ENCODE data around the gene IL1R2. TPM values are rescaled to one million over a fixed set of nuclear protein-coding genes. Genes with fewer than 3 reads are reported as not detected.
A peak's percentile ranks its signal among the peaks of the same experiment; 100 is the strongest.

The IL1R2 gene
- total and polyA plus RNA-seq, 2 of the 13 experiments (the other 11 are each of a cell fraction or from before 2014, with no cell fraction given): 3.6 to 7.3 TPM

- TF ChIP-seq, protein P1, sequence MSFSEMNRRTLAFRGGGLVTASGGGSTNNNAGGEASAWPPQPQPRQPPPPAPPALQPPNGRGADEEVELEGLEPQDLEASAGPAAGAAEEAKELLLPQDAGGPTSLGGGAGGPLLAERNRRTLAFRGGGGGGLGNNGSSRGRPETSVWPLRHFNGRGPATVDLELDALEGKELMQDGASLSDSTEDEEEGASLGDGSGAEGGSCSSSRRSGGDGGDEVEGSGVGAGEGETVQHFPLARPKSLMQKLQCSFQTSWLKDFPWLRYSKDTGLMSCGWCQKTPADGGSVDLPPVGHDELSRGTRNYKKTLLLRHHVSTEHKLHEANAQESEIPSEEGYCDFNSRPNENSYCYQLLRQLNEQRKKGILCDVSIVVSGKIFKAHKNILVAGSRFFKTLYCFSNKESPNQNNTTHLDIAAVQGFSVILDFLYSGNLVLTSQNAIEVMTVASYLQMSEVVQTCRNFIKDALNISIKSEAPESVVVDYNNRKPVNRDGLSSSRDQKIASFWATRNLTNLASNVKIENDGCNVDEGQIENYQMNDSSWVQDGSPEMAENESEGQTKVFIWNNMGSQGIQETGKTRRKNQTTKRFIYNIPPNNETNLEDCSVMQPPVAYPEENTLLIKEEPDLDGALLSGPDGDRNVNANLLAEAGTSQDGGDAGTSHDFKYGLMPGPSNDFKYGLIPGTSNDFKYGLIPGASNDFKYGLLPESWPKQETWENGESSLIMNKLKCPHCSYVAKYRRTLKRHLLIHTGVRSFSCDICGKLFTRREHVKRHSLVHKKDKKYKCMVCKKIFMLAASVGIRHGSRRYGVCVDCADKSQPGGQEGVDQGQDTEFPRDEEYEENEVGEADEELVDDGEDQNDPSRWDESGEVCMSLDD (CRISPR knock-in tag; IDR thresholded peaks at IDR 0.05; ENCODE audit: borderline replicate concordance): no peak
- TF ChIP-seq GATAD2A (CRISPR knock-in tag; IDR thresholded peaks at IDR 0.05): peak; percentile 99
- no peak; the same call in 1 of the 2 replicates for TF ChIP-seq JDP2 (CRISPR knock-in tag; IDR thresholded peaks at IDR 0.05; ENCODE audit: borderline replicate concordance)
- TF ChIP-seq AKAP8 (CRISPR knock-in tag; IDR thresholded peaks at IDR 0.05): no peak
- peak; percentile 95 for TF ChIP-seq ZNF264 (CRISPR knock-in tag; IDR thresholded peaks at IDR 0.05)
- peak; percentile 84; the same call in 1 of the 2 replicates for TF ChIP-seq NAIF1 (CRISPR knock-in tag; IDR thresholded peaks at IDR 0.05; ENCODE audit: borderline replicate concordance)
- TF ChIP-seq ZNF652 (CRISPR knock-in tag; IDR thresholded peaks at IDR 0.05; ENCODE audit: borderline replicate concordance, low read depth): peak; percentile 80; the same call in 1 of the 2 replicates
- 0 out of 2 replicates have a peak, but pooled peaks have one; percentile 25 for TF ChIP-seq ZNF766 (CRISPR knock-in tag; IDR thresholded peaks at IDR 0.05; ENCODE audit: borderline replicate concordance)
- TF ChIP-seq, protein P2, sequence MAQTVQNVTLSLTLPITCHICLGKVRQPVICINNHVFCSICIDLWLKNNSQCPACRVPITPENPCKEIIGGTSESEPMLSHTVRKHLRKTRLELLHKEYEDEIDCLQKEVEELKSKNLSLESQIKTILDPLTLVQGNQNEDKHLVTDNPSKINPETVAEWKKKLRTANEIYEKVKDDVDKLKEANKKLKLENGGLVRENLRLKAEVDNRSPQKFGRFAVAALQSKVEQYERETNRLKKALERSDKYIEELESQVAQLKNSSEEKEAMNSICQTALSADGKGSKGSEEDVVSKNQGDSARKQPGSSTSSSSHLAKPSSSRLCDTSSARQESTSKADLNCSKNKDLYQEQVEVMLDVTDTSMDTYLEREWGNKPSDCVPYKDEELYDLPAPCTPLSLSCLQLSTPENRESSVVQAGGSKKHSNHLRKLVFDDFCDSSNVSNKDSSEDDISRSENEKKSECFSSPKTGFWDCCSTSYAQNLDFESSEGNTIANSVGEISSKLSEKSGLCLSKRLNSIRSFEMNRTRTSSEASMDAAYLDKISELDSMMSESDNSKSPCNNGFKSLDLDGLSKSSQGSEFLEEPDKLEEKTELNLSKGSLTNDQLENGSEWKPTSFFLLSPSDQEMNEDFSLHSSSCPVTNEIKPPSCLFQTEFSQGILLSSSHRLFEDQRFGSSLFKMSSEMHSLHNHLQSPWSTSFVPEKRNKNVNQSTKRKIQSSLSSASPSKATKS (CRISPR knock-in tag; IDR thresholded peaks at IDR 0.05): peak; percentile 86; the same call in 1 of the 2 replicates
- TF ChIP-seq GPBP1L1 (CRISPR knock-in tag; IDR thresholded peaks at IDR 0.05): no peak
- TF ChIP-seq, protein P3, sequence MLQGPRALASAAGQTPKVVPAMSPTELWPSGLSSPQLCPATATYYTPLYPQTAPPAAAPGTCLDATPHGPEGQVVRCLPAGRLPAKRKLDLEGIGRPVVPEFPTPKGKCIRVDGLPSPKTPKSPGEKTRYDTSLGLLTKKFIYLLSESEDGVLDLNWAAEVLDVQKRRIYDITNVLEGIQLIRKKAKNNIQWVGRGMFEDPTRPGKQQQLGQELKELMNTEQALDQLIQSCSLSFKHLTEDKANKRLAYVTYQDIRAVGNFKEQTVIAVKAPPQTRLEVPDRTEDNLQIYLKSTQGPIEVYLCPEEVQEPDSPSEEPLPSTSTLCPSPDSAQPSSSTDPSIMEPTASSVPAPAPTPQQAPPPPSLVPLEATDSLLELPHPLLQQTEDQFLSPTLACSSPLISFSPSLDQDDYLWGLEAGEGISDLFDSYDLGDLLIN (CRISPR knock-in tag; IDR thresholded peaks at IDR 0.05; ENCODE audit: borderline replicate concordance): no peak
- TF ChIP-seq THAP11 (CRISPR knock-in tag; IDR thresholded peaks at IDR 0.05): peak; percentile 73
- TF ChIP-seq SUZ12 (IDR thresholded peaks at IDR 0.05; ENCODE audit: low read depth, low read length): no peak
- peak; percentile 72; the same call in 1 of the 2 replicates for TF ChIP-seq BRF2 (CRISPR knock-in tag; IDR thresholded peaks at IDR 0.05)
- no peak for TF ChIP-seq MAFG (CRISPR knock-in tag; IDR thresholded peaks at IDR 0.05)
Observed at GRCh38 chr2:102030855-102031527, 39.2 kb downstream of the IL1R2 start (continued).
